ENCODE measurements around the gene OAT. TPM values are rescaled to one million over a fixed set of nuclear protein-coding genes. Genes with fewer than 3 reads are reported as not detected.
A peak's percentile ranks its signal among the peaks of the same experiment; 100 is the strongest.

The OAT gene
- total RNA-seq, 1 experiment from 2014 or later: 67.9 TPM

- Mint-ChIP-seq H3K9me3 (no peaks in the 10 kb centered on the region; a peak in 1 of 5 replicates), H3K4me1 (peaks cover 39 to 52% of the 10 kb centered on the region in 2 experiments), H3K27ac (no peak overlapping the region; a peak in 1 of 7 replicates), H3K4me3 (peak overlapping the region; percentile 82 to 91), H3K36me3 (ENCODE audit: insufficient read depth in 1 of 3, low read depth in 3 of 3) (peaks cover 2 to 5% (median 5%) of the 10 kb centered on the region in 3 experiments; a peak in 6 of 7 replicates), H3K27me3 (ENCODE audit: low read depth) (peaks cover 17% of the 10 kb centered on the region)
- Histone ChIP-seq H3K14ac (ENCODE audit: insufficient read depth, low read length) (no peak overlapping the region), H3K79me2 (ENCODE audit: insufficient read depth, low read length) (no peaks in the 10 kb centered on the region), H2BK12ac (ENCODE audit: insufficient read length, low read depth, low read length) (no peak overlapping the region), H3K4ac (ENCODE audit: low read depth, low read length) (no peak overlapping the region), H2AFZ (ENCODE audit: low read length) (no peak overlapping the region), H3K9ac (ENCODE audit: extremely low read depth, insufficient read length, low read length) (no peak overlapping the region), H4K8ac (replicated peaks; ENCODE audit: insufficient read length, low read depth, low read length) (no peak overlapping the region), H2BK120ac (ENCODE audit: low read depth, low read length, poor library complexity, severe bottlenecking) (no peak overlapping the region), H3K4me2 (ENCODE audit: insufficient read depth, insufficient read length, low read length) (peak overlapping the region; percentile 47), H3K23me2 (ENCODE audit: insufficient read length, low read depth, low read length, poor library complexity, severe bottlenecking) (peaks cover 3% of the 10 kb centered on the region), H3T11ph (ENCODE audit: low read length) (no peak overlapping the region), H3K79me1 (ENCODE audit: insufficient read depth, low read depth, low read length, poor library complexity, severe bottlenecking) (no peaks in the 10 kb centered on the region), H2BK20ac (ENCODE audit: low read depth, low read length, poor library complexity, severe bottlenecking) (no peak overlapping the region), H4K20me1 (ENCODE audit: control insufficient read depth, insufficient read depth, insufficient read length) (no peaks in the 10 kb centered on the region), H2AK5ac (ENCODE audit: insufficient read length, low read length) (no peak overlapping the region), H3K56ac (ENCODE audit: insufficient read length, low read depth, low read length) (no peak overlapping the region), H3K18ac (ENCODE audit: insufficient read length, low read depth, low read length) (no peak overlapping the region), H3K27me3 (ENCODE audit: insufficient read depth, low read length) (no peaks in the 10 kb centered on the region), H3K9me3 (ENCODE audit: control insufficient read depth, low read depth, low read length) (no peaks in the 10 kb centered on the region), H3K23ac (ENCODE audit: insufficient read length, low read depth, low read length) (no peak overlapping the region), H4K91ac (ENCODE audit: insufficient read length, low read depth, low read length) (no peak overlapping the region), H3K4me1 (ENCODE audit: insufficient read depth, low read length) (peaks cover 9% of the 10 kb centered on the region; the same call in 1 of the 2 replicates), H2BK15ac (ENCODE audit: low read depth, low read length) (no peak overlapping the region), H4K5ac (ENCODE audit: insufficient read length, low read depth, low read length) (no peak overlapping the region), H3K27ac (ENCODE audit: insufficient read length, low read depth, low read length) (no peak overlapping the region), H2BK5ac (ENCODE audit: insufficient read length, low read length) (no peak overlapping the region)
- DNase-seq: no peak
- WGBS (ENCODE audit: extremely low coverage, insufficient read length, low lambda C conversion rate): no CpG with 5 or more reads among the region's 8 CpGs
- TF ChIP-seq CTCF (conservative IDR thresholded peaks at IDR 0.05): no peak
Observed at GRCh38 chr10:124462348-124462695, 43.6 kb upstream of the OAT start.
